Central memory CD4-positive, alpha-beta T cell (primary cell): ENCODE results near the gene EBLN2.
A peak's percentile ranks its signal among the peaks of the same experiment; 100 is the strongest.

Experiments used
- DNase-seq: peaks from one replicate; pipeline ENCODE4 v3.0.0; 2022
- total RNA-seq, 3 experiments: gene quantifications; one replicate each; lab custom pipeline; 2026; lab: John Stamatoyannopoulos, UW

Gene EBLN2
- total RNA-seq: 6.5 to 17.7 (median 7.7) reads per million in 3 experiments

DNA sequence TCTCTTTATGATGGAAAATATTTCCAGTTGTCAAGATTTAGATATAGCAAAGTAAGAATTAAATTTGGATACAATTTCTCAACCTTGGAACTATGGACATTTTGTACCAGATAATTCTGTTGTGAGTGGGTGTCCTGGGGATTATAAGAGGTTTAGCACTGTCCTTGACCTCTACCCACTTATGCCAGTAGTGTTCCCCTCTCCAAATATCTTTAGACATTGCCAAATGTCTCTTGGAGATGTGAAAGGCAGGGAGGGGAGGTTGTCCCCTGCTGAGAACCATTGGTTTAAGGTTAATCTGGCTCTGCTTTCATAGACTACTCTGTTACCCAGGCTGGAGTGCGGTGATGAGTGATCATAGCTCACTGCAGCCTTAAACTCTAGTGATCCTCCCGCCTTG, at the start of gene EBLN2:
TSS of gene EBLN2 (plus strand) at position 244 of the 400 bp plus-strand sequence. CDS start 423 bp downstream, outside the sequence.
- DNase-seq: no peak

GRCh38 chr3:73018298-73018697, 43.2 kb upstream of the EBLN2 start:
- no peak for DNase-seq

DNA sequence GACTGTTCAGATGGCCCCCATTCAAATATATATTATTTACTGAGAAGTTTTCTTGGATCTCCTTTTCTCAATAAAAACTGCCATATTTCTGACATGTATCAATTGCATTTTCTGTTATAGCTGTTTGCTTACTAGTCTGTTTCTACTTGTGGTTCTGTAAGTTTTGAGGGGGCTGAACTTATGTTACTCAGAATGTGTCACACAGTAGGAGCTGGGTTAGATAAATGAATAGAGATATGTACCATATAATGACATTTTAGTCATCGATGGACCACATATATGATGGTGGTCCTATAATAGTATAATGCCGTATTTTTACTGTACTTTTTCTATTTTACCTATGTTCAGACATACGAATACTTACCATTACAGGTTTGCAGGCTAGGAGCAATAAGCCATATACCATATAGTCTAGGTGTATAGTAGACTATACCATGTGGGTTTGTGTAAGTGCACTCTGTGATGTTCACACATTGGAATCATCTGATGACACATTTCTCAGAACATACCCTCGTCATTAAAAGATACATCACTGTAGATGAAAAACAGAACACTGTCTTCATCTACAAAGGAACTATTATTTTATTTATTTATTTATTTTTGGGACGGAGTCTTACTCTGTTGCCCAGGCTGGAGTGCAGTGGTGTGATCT, 42.5 kb upstream of the EBLN2 start:
- no peak for DNase-seq

DNA sequence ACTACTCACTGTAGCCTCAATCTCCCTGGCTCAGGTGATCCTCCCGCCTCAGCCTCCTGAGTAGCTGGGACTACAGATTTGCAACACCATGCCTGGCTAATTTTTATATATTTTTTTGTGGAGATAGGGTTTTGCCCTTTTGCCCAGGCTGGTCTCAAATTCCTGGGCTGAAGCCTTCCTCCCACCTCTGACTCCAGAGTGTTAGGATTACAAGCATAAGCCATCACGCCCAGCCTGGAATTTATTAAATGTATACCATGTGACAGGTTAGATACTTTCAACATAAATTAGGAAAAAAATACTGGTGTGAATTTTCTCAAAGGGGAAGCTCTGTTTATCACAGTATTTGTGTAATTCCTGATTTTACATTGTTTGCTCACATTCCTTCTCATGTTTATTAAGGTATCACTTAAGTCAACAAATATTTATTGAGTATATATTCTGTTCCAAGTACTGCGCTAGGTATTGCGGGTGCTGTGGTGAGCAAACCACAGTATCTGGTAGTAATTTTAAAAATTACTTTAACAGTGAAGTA, 40.1 kb upstream of the EBLN2 start:
- DNase-seq: no peak

DNA sequence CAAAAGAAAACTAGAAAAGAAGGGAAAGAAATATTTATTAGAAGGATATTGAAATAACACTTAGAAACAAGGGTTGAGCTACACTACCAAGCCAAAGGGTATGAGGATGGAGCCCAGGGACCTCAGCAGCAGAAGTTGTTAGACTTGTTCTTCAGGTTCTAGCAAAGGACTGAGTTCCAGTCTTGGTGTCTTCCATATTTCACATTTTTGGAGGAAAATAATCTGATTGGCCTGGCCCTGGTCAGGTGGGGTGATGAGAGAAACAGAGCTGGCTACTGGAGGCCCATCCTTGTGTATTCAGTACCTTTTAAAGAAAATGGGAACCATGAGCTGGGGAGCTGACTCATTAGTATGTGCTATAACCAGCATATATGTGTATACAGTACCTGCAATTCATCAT, 36.6 kb upstream of the EBLN2 start:
- no peak for DNase-seq

- no peak for DNase-seq
Observed at GRCh38 chr3:73026111-73026759, 35.2 kb upstream of the EBLN2 start.

DNA sequence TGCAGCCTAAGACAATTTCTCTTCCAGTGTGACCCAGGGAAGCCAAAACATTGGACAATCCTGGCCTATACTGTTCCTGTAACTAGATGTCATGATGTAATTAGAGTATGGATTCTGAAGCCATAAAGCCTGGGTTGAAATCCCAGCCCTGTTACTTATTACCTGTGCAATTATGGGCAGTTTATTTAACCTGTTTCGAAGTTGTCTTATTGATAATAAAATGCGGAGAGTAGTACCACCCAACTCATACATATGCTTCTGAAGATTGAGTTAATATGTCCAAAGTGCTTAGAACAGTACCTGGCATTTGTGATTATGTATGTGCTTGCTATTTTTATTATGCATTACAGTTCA, 34.7 kb upstream of the EBLN2 start:
- no peak for DNase-seq

- no peak for DNase-seq
Observed at GRCh38 chr3:73028803-73029202, 32.7 kb upstream of the EBLN2 start.

DNA sequence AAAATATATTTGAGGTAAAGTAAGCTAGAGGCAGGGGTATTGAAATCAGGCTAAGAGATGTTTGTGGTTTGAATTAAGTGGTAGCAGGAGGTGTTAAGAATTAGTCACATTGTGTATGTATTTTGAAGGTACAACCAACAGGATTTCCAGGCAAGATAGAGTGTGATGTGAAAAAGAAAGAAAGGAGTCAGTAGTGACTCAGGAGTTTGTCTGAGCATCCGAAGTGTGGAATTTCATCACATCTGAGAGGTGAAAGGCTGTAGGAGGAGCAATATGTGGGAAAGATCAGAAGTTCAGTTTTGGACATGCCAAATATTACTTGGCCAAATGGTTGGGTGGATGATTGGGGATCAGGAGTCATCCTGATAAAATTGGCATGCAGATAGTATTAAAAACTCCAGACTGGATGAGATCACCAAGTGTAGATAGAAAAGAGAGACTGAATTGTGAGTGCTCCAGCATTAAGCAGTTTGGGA, 32.1 kb upstream of the EBLN2 start:
- DNase-seq: no peak

DNA sequence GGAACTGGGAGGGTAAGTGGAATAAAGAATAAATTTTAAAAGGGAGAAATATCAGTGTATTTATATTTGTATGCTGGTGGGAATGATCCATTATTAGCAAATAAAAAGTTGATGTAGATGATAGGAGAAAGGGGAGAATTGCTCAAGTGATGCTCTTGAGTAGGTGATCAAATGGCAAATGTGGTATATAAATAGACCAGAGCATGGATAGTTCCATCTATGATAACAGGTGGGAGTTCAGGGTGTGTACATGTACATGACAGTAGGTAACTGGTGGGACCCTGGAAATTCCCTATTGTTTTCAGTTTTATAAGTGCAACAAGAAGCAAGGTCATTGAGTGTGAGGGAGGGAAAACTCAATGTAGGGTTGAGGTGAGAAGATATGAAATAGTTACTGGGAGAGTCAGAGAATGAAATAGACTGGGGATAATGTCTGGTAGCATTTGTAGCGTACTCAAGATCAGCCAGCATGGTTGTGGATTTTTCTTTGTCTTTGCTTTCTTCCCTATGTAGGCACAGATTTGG, 31.3 kb upstream of the EBLN2 start:
- no peak for DNase-seq

DNA sequence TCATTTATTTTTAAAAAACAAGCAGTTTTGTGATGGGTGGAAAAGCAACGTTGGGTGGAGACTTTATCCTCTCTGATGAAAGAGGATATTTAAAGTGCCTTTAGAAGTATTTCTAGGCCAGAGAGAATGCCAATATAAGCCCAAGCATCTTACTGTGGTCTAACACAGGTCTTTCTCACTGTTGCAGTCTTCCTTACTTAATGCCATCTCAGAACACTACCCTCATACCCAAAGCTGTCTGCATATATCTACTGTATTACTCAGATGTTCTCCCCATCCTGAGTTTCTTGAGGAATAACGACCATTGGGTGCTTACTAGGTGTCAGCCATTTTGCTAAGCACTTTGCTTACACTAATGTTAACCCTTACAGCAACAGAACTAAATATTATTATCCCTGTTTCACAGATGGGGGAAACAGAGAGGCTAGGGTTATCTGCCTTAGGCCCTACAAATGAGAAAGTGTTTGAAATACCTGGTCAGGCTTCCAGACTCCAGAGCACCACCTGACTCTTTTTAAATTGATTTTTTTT, 29.8 kb upstream of the EBLN2 start:
- DNase-seq: no peak

GRCh38 chr3:73036694-73037591, 24.5 kb upstream of the EBLN2 start:
- DNase-seq: no peak

- no peak for DNase-seq
Observed at GRCh38 chr3:73041537-73041936, 19.9 kb upstream of the EBLN2 start.

GRCh38 chr3:73043414-73043813, 18.0 kb upstream of the EBLN2 start:
- no peak for DNase-seq

GRCh38 chr3:73045391-73045790, 16.1 kb upstream of the EBLN2 start:
- DNase-seq: no peak

DNA sequence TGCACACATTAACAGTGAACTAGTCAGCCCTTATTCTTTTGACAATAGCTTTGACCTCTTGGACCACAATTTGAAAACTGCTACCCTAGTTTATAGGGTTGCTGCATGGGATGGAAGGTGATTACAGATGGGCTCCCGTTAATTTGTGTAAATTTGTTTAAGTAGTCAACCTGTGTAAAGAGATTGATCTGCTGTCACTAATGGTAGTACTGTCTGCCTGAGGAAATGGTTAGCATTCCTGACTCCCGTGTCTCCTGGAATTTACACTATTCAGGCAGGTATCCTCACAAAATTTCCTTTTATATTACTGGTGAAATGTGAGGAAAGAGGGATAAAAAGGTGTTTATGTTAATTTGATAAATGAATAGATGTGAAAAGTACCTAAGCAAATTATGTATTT, 15.3 kb upstream of the EBLN2 start:
- DNase-seq: no peak

- DNase-seq: no peak
Observed at GRCh38 chr3:73049319-73049718, 12.1 kb upstream of the EBLN2 start.

- no peak for DNase-seq
Observed at GRCh38 chr3:73052857-73053256, 8.6 kb upstream of the EBLN2 start.

DNA sequence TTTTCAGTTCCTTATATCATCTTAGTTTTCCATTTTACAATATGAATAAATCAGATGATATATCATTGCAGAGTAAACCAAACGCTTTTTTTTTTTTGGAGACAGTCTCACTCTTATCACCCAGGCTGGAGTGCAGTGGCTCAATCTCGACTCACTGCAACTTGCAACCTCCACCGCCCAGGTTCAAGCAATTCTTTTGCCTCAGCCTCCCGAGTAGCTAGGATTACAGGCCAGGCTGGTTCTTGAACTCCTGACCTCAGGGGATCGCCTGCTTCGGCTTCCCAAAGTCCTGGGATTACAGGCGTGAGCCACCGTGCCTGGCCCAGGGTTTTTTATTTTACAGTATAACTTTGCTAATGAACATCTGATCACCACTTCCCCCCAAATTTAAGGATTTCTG, 5.9 kb upstream of the EBLN2 start:
- DNase-seq: no peak

- peak; percentile 38 for DNase-seq
Observed at GRCh38 chr3:73056014-73056844, 5.2 kb upstream of the EBLN2 start.

GRCh38 chr3:73056845-73057150, 4.7 kb upstream of the EBLN2 start:
- no peak for DNase-seq

DNA sequence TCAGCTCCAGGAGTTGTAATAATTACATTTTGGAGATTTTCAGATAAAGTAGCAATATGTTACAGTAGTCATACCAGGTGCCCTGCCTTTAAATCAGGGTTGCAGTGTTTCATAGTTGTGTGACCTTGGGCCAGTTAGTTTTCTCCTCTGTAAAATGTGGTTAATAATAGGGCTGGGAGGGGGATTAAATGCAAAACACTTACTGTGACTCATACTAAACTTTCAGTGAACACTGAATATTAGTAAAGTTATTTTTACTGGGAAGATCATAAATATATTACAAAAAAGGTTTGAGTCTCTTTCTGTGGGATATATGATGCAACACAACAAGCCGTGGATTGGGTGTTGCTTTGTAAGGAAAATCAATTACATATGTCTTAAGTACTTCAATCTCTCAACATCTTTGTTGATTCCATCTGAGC, 1.1 kb upstream of the EBLN2 start:
- DNase-seq: no peak
